Measurements from ENCODE around the gene KIAA2012.

Gene KIAA2012

DNA sequence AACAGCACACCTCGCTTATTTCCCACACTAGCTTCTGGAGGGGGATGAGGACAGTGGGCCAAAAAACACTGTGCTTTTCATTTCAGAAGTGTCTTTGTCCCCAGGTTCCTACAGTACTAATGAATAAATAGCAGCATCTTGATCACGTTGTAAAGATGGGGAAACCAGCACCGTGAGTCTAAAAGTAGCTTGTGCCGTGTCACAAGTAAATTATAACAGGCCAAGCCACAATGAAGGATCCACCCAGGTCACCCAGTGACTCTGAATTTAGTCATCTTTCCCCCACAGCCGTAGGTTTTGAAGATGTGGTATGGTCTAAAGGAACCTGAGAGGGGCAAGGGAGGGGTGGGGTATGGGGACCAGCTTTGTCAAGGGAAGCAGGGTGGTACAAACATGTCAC, 30.6 kb upstream of the KIAA2012 start:
- TF ChIP-seq, protein P1, sequence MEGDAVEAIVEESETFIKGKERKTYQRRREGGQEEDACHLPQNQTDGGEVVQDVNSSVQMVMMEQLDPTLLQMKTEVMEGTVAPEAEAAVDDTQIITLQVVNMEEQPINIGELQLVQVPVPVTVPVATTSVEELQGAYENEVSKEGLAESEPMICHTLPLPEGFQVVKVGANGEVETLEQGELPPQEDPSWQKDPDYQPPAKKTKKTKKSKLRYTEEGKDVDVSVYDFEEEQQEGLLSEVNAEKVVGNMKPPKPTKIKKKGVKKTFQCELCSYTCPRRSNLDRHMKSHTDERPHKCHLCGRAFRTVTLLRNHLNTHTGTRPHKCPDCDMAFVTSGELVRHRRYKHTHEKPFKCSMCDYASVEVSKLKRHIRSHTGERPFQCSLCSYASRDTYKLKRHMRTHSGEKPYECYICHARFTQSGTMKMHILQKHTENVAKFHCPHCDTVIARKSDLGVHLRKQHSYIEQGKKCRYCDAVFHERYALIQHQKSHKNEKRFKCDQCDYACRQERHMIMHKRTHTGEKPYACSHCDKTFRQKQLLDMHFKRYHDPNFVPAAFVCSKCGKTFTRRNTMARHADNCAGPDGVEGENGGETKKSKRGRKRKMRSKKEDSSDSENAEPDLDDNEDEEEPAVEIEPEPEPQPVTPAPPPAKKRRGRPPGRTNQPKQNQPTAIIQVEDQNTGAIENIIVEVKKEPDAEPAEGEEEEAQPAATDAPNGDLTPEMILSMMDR (IDR thresholded peaks at IDR 0.05; ENCODE audit: control extremely low read depth, extremely low read depth, low read depth, missing control alignments) = no peak
- CTCF ChIA-PET = interaction anchor here (0.9 to 1.9 kb wide), 3 partner anchors 12 to 23 kb away, joined by 4 to 6 read pairs (median 4); no protein-coding TSS in a partner anchor
- POLR2A ChIA-PET = no interaction called here
- DNase-seq (ENCODE audit: extremely low spot score) = no peak

DNA sequence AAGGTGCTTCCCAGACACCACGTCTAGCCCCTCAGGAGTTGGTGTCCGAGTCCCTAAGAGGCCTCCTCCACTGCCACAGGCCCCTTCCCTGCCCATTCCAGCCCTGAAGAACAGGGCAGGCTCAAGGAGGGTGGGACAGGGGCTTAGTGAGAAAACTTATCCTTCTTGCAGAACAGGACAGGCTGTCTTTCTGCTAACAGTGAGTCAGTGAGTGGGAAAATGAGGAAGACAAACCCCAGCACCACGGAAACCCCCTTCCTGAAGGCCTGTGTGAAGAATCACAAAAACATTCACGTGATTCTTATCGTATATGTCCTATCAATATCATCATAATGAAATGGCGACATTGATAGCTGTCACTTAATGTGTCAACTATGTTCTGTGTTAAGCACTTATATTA, 29.6 kb upstream of the KIAA2012 start:
- ChIA-PET CTCF (interaction anchor here (0.9 kb wide), 1 partner anchor 11 kb away, joined by 4 read pairs; no protein-coding TSS in a partner anchor), POLR2A (no interaction called here)
- no peak for DNase-seq (ENCODE audit: extremely low spot score)
- TF ChIP-seq, protein P1 (IDR thresholded peaks at IDR 0.05; ENCODE audit: control extremely low read depth, extremely low read depth, low read depth, missing control alignments) = no peak

- POLR2A ChIA-PET = no interaction called here
- no peak for DNase-seq (ENCODE audit: extremely low spot score)
- TF ChIP-seq, protein P1 (IDR thresholded peaks at IDR 0.05; ENCODE audit: control extremely low read depth, extremely low read depth, low read depth, missing control alignments) = no peak
- CTCF ChIA-PET = no interaction called here
Observed at GRCh38 chr2:202044777-202045176, 28.3 kb upstream of the KIAA2012 start.

GRCh38 chr2:202046572-202046971, 26.5 kb upstream of the KIAA2012 start:
- no peak for DNase-seq (ENCODE audit: extremely low spot score)
- TF ChIP-seq, protein P1 (IDR thresholded peaks at IDR 0.05; ENCODE audit: control extremely low read depth, extremely low read depth, low read depth, missing control alignments) = no peak
- POLR2A ChIA-PET = no interaction called here
- CTCF ChIA-PET = no interaction called here

DNA sequence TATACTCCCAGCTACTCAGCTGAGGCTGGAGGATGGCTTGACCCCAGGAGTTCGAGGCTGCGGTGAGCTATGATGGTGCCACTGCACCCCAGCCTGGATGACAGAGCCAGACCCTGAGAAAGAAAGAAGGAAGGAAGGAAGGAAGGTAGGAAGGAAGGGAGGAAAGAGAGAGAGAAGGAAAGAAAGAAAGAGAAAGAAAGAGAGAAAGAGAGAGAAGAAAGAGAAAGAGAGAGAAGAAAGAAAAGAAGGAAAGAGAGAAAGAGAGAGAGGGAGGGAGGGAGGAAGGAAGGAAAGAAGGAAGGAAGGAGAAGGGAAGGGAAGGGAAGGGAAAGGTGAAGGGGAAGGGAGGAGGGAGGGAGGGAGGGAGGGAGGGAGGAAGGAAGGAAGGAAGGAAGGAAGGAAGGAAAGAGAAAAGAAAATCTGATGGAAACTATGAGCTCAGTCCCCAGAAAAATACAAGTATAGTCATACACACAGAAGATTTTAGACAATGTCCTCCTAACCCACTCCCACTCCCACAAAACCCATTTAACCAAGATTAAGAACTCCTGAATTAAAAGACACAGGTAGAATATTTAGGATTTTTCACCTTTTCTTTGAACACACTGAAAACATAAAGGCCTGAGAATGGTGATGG, 23.8 kb upstream of the KIAA2012 start:
- POLR2A ChIA-PET = no interaction called here
- TF ChIP-seq, protein P1 (IDR thresholded peaks at IDR 0.05; ENCODE audit: control extremely low read depth, extremely low read depth, low read depth, missing control alignments) = no peak
- no peak for DNase-seq (ENCODE audit: extremely low spot score)
- CTCF ChIA-PET = interaction anchor here (2.8 kb wide), 1 partner anchor 9 kb away, joined by 10 read pairs; no protein-coding TSS in a partner anchor

GRCh38 chr2:202049840-202050239, 23.2 kb upstream of the KIAA2012 start:
- ChIA-PET CTCF (interaction anchor here (2.8 kb wide), 1 partner anchor 9 kb away, joined by 10 read pairs; no protein-coding TSS in a partner anchor), POLR2A (no interaction called here)
- TF ChIP-seq, protein P1 (IDR thresholded peaks at IDR 0.05; ENCODE audit: control extremely low read depth, extremely low read depth, low read depth, missing control alignments) = no peak
- DNase-seq (ENCODE audit: extremely low spot score) = no peak
